GM12865 (cell line): ENCODE measurements around the gene FAM117B.
"Not testable (repeated sequence)": the region's sequence is repeated elsewhere in the genome, so short reads cannot be mapped to it uniquely, and the experiment has no call there.

Experiments used
- DNase-seq: peaks from one replicate; pipeline ENCODE4 v3.0.0; 2010; ENCODE audit warnings: low read depth
- H3K4me3 ChIP-seq: 2 replicates; pipeline ENCODE4 v1.5.1; 2011; ENCODE audit warnings: mild to moderate bottlenecking, low read depth, low read length, control low read depth
- TF ChIP-seq, protein P1 (sequence below): IDR thresholded peaks from 2 replicates; pipeline ENCODE4 v1.5.1; 2011; ENCODE audit warnings: low read length, control low read depth, low read depth, inconsistent platforms; ENCODE audit not compliant: insufficient read depth; ENCODE audit errors: missing control alignments

FAM117B gene

DNA sequence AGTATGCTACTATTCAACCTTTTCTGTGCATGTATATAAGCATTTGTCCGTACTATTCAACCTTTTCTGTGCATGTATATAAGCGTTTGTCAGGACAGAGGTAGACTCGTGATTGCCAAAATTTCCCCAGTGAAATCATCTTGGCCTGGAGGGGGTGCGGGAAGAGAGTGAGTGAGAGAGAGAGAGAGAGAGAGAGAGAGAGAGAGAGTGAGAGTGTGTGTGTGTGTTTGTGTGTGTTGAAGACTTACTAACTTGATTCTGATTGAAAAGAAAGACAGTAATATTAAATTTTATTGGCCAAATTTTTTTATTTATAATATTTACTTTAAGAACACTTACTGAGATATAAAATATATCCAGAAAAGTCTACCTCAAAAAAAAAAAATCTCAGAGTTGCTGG is 19.1 kb downstream of the FAM117B start:
- DNase-seq = no peak
- no peak overlapping the region for H3K4me3 ChIP-seq
- TF ChIP-seq, protein P1, sequence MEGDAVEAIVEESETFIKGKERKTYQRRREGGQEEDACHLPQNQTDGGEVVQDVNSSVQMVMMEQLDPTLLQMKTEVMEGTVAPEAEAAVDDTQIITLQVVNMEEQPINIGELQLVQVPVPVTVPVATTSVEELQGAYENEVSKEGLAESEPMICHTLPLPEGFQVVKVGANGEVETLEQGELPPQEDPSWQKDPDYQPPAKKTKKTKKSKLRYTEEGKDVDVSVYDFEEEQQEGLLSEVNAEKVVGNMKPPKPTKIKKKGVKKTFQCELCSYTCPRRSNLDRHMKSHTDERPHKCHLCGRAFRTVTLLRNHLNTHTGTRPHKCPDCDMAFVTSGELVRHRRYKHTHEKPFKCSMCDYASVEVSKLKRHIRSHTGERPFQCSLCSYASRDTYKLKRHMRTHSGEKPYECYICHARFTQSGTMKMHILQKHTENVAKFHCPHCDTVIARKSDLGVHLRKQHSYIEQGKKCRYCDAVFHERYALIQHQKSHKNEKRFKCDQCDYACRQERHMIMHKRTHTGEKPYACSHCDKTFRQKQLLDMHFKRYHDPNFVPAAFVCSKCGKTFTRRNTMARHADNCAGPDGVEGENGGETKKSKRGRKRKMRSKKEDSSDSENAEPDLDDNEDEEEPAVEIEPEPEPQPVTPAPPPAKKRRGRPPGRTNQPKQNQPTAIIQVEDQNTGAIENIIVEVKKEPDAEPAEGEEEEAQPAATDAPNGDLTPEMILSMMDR = no peak

DNA sequence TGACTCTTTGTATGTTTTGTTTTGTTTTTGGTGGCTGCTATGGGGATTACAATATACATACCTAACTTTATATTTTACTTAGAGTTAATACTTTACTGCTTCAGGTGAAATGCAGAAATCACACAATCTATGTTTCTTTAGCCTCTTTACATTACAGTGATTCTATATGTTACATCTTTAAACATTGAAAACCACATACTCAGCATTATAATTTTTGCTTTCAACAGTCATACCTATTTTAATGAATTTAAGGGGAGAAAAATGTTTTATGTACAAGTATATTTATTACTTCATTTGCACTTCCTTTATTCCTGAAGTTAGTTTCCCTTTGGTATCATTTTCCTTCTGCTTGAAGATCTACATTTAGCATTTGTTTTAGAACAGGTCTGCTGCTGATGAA is 23.1 kb downstream of the FAM117B start:
- H3K4me3 ChIP-seq = no peak overlapping the region
- no peak for DNase-seq
- TF ChIP-seq, protein P1 = no peak

DNA sequence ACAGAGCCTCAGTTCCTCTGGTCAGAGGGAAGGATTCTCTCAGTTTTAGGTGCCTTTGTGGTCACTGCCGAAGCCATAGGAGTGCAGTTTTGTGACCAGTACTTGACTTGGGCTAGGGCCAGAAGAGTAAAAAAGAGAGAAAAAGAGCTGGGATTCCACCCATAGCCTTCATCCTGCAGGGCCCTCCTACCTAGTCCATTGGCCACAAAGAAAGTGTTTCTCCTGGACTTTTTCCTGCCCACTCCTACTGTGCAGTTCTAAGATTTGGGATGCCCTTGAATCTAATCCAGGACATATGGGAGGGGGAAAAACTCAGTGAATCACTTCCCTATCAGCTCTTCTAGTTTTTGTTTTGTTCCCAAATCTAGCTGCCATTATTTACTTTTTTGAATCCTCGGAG is 26.0 kb downstream of the FAM117B start:
- no peak overlapping the region for H3K4me3 ChIP-seq
- TF ChIP-seq, protein P1 = no peak
- DNase-seq = no peak

DNA sequence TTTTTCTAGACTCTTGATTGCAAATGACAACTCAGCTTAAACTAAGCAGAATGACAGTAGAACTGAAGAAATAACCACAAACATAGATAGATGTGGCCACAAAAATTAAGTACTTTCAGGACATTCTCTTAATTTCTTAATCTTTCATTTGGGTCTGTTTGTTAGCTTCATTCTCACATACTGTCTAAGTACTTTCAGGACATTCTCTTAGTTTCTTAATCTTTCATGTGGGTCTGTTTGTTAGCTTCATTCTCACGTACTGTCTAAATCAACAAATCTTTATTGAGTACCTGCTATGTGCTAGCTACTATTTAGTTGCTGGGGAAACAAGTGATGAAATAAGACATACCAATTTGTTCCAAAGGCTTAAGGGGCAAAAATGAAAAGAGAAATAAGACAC is 35.1 kb downstream of the FAM117B start:
- H3K4me3 ChIP-seq = no peak overlapping the region
- TF ChIP-seq, protein P1 = no peak
- DNase-seq = peak; percentile 59

DNA sequence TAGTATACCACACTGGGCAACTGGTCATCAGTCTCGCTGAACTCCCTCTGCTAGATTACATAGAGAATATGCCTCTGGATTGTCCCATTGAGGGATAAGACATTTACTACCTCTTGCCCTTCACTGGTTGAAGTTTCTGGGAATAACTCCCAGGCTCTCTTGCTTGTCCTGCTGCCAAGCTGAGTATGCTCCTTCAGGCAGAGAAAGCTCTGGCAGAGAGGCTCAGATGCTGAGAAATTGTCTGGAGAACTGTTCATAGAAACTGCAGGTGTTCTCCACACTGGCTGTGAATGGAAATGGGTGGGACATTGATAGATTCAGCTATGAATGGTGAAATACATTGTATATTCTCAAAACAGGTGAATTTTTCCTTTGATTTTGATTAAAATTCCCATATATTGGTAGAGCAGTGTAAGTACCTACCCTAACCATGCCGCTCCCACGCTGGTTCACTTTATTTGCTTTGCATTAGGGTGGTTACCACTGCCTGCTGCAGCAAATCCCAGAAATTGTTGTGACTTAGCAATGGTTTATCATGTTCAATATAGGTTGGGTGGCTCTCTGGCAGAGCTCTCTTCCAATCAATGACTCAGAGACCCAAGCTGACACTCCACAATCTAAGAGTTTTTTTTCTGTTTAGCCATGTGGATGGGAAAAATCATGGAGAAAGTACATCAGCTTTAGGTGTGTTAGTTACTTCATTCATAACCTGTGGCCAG is 36.7 kb downstream of the FAM117B start:
- TF ChIP-seq, protein P1 = no peak
- no peak for DNase-seq
- no peak overlapping the region for H3K4me3 ChIP-seq

DNA sequence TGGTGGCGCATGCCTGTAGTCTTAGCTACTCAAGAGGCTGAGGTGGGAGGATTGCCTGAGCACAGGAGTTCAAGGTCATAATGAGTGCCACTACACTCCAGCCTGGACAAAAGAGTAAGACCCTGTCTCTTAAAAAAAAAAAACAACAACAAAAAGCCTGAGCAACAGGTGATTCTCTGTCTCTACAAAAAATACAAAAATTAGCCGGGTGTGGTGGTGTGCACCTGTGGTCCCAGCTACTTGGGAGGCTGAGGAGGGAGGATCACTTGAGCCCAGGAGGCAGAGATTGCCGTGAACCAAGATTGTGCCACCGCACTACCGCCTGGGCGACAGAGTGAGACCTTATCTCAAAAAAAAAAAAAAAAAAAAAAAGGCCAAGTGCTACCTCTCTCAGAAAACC is 40.3 kb downstream of the FAM117B start:
- not testable (repeated sequence) for H3K4me3 ChIP-seq, DNase-seq

DNA sequence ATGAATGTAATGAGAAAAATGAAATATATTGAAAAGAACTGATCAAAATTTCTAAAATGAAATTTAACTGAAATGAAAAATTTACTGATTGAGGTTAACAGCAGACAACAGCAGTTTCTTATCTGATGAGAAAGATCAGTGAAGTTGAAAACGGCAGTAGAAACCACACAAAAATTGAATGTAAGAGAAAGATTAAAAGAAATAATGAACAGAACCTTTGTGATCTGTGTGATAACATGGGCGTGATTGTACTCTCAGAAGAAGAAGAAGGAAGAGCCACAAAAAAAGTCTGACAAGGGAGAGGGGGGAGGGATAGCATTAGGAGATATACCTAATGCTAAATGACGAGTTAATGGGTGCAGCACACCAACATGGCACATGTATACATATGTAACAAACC is 45.2 kb downstream of the FAM117B start:
- no peak for DNase-seq
- TF ChIP-seq, protein P1 = no peak
- H3K4me3 ChIP-seq = no peak overlapping the region

DNA sequence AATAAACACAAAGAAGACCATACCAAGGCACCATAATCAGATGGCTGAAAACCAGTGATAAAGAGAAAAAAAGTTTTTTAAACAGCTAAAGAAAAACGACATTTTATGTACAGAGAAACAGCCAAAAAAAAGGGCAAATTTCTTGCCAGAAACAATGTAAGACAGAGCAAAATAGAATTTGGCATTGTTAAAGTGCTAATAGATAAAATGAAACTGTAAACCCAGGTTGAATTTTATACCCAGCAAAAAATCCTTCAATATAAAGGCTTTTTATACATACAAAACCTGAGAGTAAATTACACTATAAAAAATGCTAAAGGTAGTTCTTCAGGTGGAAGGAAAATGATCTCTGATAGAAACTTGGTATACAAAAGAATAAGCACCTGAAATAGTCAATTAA is 45.7 kb downstream of the FAM117B start:
- TF ChIP-seq, protein P1 = no peak

More for the DNA sequence above, 45.7 kb downstream of the FAM117B start:
- no peak for DNase-seq
- H3K4me3 ChIP-seq = no peak overlapping the region
